K562 (cell line): ENCODE measurements around the gene KANK4.

Source experiments
- CTCF ChIP-seq, 3 experiments: IDR thresholded peaks in 2 of 3; conservative IDR thresholded peaks in 1 of 3; 2 replicates each; pipeline ENCODE4 v1.5.1; 2011 to 2012; ENCODE audit warnings: low read length in 3 of 3, mild to moderate bottlenecking in 3 of 3, control low read depth in 2 of 3, improper control_type of control experiment in 1 of 3, inconsistent platforms in 1 of 3, low read depth in 1 of 3, mixed read lengths in 1 of 3, moderate library complexity in 1 of 3; ENCODE audit not compliant: insufficient read depth in 2 of 3
- SETDB1 ChIP-seq: IDR thresholded peaks from one replicate; pipeline ENCODE4 v1.6.1; 2012; ENCODE audit warnings: low read length, control low read depth, inconsistent platforms
- ZNF445 ChIP-seq: fragments of 250-450 bp; sonication (Bioruptor Pico); IDR thresholded peaks from 2 replicates; pipeline ENCODE4 v1.4.0; 2020; ENCODE audit warnings: low read depth, mild to moderate bottlenecking, moderate library complexity

- TF ChIP-seq SETDB1 = no peak
- TF ChIP-seq ZNF445 (CRISPR knock-in tag) = no peak
- TF ChIP-seq CTCF (IDR thresholded peaks at IDR 0.05 in 2 of 3, conservative IDR thresholded peaks at IDR 0.05 in 1 of 3; ENCODE audit: insufficient read depth in 2 of 3, low read depth in 1 of 3, low read length in 3 of 3) = no peak
Observed at GRCh38 chr1:62232871-62233278, 86.4 kb downstream of the KANK4 start.
